OCI-LY7 (cell line): Measurements from ENCODE around the gene NFATC1. TPM values are rescaled to one million over a fixed set of nuclear protein-coding genes. Genes with fewer than 3 reads are reported as not detected.

Experiments
- BruUV-seq: library from RNA; stranded (reverse); fragments of 400-500 nt; replicated peaks from 2 replicates; lab custom pipeline; 2021; lab: Mats Ljungman, UMichigan
- CTCF ChIA-PET: fragments of 300-600 bp; sonication (Branson Sonifier 250); formaldehyde crosslinking; loops from one replicate; lab custom pipeline; 2022; ENCODE audit warnings: antibody characterized with exemption; ENCODE audit not compliant: unreplicated experiment; lab: Charles Lee
- POLR2A ChIA-PET: fragments of 300-600 bp; sonication (Branson Sonifier 250); formaldehyde crosslinking; loops from one replicate; lab custom pipeline; 2022; ENCODE audit warnings: antibody characterized with exemption; lab: Charles Lee
- DNase-seq: peaks from one replicate; pipeline ENCODE4 v3.0.0-alpha.2; 2015; ENCODE audit warnings: low spot score
- H2AFZ ChIP-seq: fragments of 200-600 bp; sonication (generic), shearing (Covaris generic); 2 replicates; pipeline ENCODE4 v1.6.1; 2014; ENCODE audit warnings: mild to moderate bottlenecking, antibody characterized with exemption, low read length, moderate library complexity
- H3K27ac ChIP-seq: fragments of 200-600 bp; sonication (generic); 2 replicates; pipeline ENCODE4 v1.5.1; 2014; ENCODE audit warnings: mixed run types, low read depth, mild to moderate bottlenecking, moderate library complexity, low read length, inconsistent platforms; ENCODE audit not compliant: poor library complexity, severe bottlenecking
- H3K36me3 ChIP-seq: fragments of 200-600 bp; sonication (generic); 2 replicates; pipeline ENCODE4 v1.6.1; 2014; ENCODE audit warnings: mild to moderate bottlenecking, antibody characterized with exemption, low read length, moderate library complexity, mixed read lengths; ENCODE audit not compliant: insufficient read depth
- H3K4me1 ChIP-seq: fragments of 200-600 bp; sonication (generic); 2 replicates; pipeline ENCODE4 v1.5.1; 2014; ENCODE audit warnings: mild to moderate bottlenecking, low read length; ENCODE audit not compliant: insufficient read depth, poor library complexity, severe bottlenecking
- H3K4me2 ChIP-seq: fragments of 200-600 bp; sonication (generic); 2 replicates; pipeline ENCODE4 v1.6.1; 2014; ENCODE audit warnings: mild to moderate bottlenecking, low read length
- H3K4me3 ChIP-seq: fragments of 200-600 bp; sonication (generic); 2 replicates; pipeline ENCODE4 v1.5.1; 2014; ENCODE audit warnings: mild to moderate bottlenecking, low read depth, low read length; ENCODE audit not compliant: poor library complexity, severe bottlenecking
- H3K79me2 ChIP-seq: fragments of 200-600 bp; sonication (generic); 2 replicates; pipeline ENCODE4 v1.6.1; 2016; ENCODE audit warnings: low read depth, mild to moderate bottlenecking, low read length, moderate library complexity, mixed read lengths; ENCODE audit not compliant: insufficient read depth
- H3K9me2 ChIP-seq: fragments of 200-600 bp; sonication (generic); 2 replicates; pipeline ENCODE4 v1.6.1; 2016; ENCODE audit warnings: mild to moderate bottlenecking, low read length, mixed read lengths; ENCODE audit not compliant: insufficient read depth
- H3K9me3 ChIP-seq: fragments of 200-600 bp; sonication (generic); 2 replicates; pipeline ENCODE4 v1.6.1; 2014; ENCODE audit warnings: mild to moderate bottlenecking, mixed run types, low read length, mixed read lengths
- H4K20me1 ChIP-seq: fragments of 200-600 bp; sonication (generic); 2 replicates; pipeline ENCODE4 v1.6.1; 2014; ENCODE audit warnings: mild to moderate bottlenecking, antibody characterized with exemption, low read length, moderate library complexity, mixed read lengths; ENCODE audit not compliant: insufficient read depth
- EZH2phosphoT487 ChIP-seq: fragments of 200-600 bp; sonication (generic); IDR thresholded peaks from 2 replicates; pipeline ENCODE4 v1.6.1; 2018; ENCODE audit warnings: low read depth, borderline replicate concordance, mild to moderate bottlenecking, mixed run types, antibody characterized with exemption, low read length, moderate library complexity, mixed read lengths
- intact Hi-C: fragments of 100-400 bp; cut with micrococcal nuclease; formaldehyde crosslinking; loops from one replicate; pipeline ENCODE4 v1.10.0; 2022; ENCODE audit not compliant: unreplicated experiment
- total RNA-seq, 2 experiments: library from RNA; depleted of rRNA in 1 of 2; stranded (reverse); fragments of >200 nt in 1 of 2; shearing (Covaris generic) in 1 of 2; gene quantifications; 2 replicates each; pipeline ENCODE4 v1.2.3, GENCODE V29; 2014 to 2022
- TF ChIP-seq, protein P1 (sequence below): fragments of 200-600 bp; sonication (generic); conservative IDR thresholded peaks from 2 replicates; pipeline ENCODE4 v1.5.1; 2014; ENCODE audit warnings: mild to moderate bottlenecking, antibody characterized with exemption, low read length, moderate library complexity, mixed read lengths

Gene NFATC1
- total RNA-seq, 2 experiments from 2014 or later, result 23.6 to 50.4 TPM

DNA sequence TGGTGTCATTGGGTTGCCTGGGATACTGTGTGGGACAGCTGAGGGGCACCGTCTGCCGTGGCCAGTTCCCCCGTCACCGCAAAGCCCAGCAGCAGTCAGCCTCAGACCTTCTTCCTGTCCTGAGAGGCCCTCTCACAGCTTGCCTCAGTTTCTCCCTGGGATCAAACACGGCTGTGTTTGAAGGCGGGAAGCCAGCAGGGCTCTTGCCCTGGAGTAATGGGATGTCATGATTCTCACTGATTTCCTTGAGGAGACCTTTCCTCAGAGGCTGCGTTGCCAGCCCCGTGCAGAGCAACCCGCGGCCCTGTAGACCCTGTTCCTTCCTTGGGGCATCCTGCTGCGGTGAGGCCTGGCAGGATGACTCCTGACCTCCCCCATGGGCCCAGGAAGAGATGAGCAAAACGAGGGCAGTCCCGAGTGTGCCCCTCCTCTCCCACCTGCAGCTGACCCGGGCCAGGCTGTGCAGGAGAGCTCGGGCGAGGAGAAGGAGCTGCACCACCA is 13.9 kb upstream of the NFATC1 start:
- TF ChIP-seq EZH2phosphoT487, result no peak
- TF ChIP-seq, protein P1, sequence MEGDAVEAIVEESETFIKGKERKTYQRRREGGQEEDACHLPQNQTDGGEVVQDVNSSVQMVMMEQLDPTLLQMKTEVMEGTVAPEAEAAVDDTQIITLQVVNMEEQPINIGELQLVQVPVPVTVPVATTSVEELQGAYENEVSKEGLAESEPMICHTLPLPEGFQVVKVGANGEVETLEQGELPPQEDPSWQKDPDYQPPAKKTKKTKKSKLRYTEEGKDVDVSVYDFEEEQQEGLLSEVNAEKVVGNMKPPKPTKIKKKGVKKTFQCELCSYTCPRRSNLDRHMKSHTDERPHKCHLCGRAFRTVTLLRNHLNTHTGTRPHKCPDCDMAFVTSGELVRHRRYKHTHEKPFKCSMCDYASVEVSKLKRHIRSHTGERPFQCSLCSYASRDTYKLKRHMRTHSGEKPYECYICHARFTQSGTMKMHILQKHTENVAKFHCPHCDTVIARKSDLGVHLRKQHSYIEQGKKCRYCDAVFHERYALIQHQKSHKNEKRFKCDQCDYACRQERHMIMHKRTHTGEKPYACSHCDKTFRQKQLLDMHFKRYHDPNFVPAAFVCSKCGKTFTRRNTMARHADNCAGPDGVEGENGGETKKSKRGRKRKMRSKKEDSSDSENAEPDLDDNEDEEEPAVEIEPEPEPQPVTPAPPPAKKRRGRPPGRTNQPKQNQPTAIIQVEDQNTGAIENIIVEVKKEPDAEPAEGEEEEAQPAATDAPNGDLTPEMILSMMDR, result no peak
- no TSS peak for BruUV-seq
- Histone ChIP-seq H3K9me2 (no peaks in the 10 kb centered on the region), H3K4me3 (no peak overlapping the region), H3K9me3 (no peaks in the 10 kb centered on the region), H3K27ac (no peak overlapping the region), H3K36me3 (no peaks in the 10 kb centered on the region; the same call in 1 of the 2 replicates), H3K79me2 (no peaks in the 10 kb centered on the region), H3K4me2 (no peak overlapping the region), H2AFZ (no peak overlapping the region), H4K20me1 (no peaks in the 10 kb centered on the region), H3K4me1 (peaks cover 11% of the 10 kb centered on the region)
- DNase-seq, result no peak
- POLR2A ChIA-PET, result no interaction called here
- intact Hi-C loops, result loop anchor here (1.0 kb wide), 1 partner anchor 262 kb away; no protein-coding TSS in a partner anchor
- CTCF ChIA-PET, result no interaction called here

DNA sequence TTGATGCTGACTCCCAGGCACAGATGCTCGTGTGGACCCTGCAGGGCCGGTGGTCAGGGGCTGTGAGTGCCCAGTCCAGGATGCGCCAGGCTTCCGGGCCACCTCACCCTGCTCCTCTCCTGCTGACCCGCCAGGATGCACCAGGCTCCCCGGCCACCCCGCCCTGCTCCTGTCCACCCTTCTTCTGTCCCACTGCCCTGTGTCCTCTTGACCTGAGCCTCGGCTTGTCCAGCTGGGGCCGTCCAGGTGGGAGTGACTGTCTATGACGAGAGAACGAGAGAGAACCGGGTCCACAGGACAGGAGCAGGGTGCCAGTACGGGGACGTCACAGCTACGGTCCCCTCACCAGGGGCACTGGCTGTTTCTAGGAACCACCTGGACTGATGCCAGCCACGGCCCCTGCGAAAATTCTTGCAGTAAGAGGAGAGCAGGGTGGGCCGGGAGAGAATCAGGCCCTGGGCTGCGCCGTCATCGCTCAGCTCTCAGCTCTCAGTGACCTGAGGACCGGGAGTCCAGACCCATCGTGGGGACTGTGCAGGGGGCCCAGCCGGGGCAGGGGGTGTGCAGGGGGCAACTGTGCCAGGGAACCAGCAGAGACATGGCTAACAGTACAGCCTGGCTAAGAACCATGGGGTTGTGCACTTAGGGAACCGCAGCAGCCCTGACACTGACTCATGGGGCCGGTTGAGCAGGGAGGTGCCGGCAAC is 12.9 kb upstream of the NFATC1 start:
- intact Hi-C loops, result no loop called here
- no TSS peak for BruUV-seq

More for the DNA sequence above, 12.9 kb upstream of the NFATC1 start:
- CTCF ChIA-PET, result no interaction called here
- H4K20me1 ChIP-seq, result no peaks in the 10 kb centered on the region
- no peaks in the 10 kb centered on the region; the same call in 1 of the 2 replicates for H3K36me3 ChIP-seq
- no peak overlapping the region for H2AFZ ChIP-seq
- H3K9me3 ChIP-seq, result no peaks in the 10 kb centered on the region
- H3K4me3 ChIP-seq, result no peak overlapping the region
- no peaks in the 10 kb centered on the region for H3K9me2 ChIP-seq
- H3K79me2 ChIP-seq, result no peaks in the 10 kb centered on the region
- H3K27ac ChIP-seq, result no peak overlapping the region
- DNase-seq, result no peak
- peaks cover 15% of the 10 kb centered on the region for H3K4me1 ChIP-seq
- TF ChIP-seq, protein P1, result no peak
- TF ChIP-seq EZH2phosphoT487, result no peak
- H3K4me2 ChIP-seq, result no peak overlapping the region
- POLR2A ChIA-PET, result no interaction called here
